DMS 273 (cell line): ENCODE data around the gene SIGLEC15.

Source experiments
- DNase-seq: peaks from one replicate; lab custom pipeline; 2025; ENCODE audit not compliant: unreplicated experiment; lab: John Stamatoyannopoulos, UW

Gene SIGLEC15

GRCh38 chr18:45874491-45875184 lies 49.2 kb downstream of the SIGLEC15 start:
- DNase-seq = no peak

- DNase-seq = no peak
Observed at GRCh38 chr18:45876161-45876560, 50.7 kb downstream of the SIGLEC15 start.

GRCh38 chr18:45877403-45877802 lies 51.9 kb downstream of the SIGLEC15 start:
- no peak for DNase-seq

GRCh38 chr18:45879681-45880655 lies 54.5 kb downstream of the SIGLEC15 start:
- peak; percentile 83 for DNase-seq

- no peak for DNase-seq
Observed at GRCh38 chr18:45880876-45881558, 55.5 kb downstream of the SIGLEC15 start.

- DNase-seq = no peak
Observed at GRCh38 chr18:45887585-45887984, 62.1 kb downstream of the SIGLEC15 start.

- DNase-seq = no peak
Observed at GRCh38 chr18:45889419-45890064, 64.1 kb downstream of the SIGLEC15 start.

- DNase-seq = no peak
Observed at GRCh38 chr18:45890606-45891005, 65.1 kb downstream of the SIGLEC15 start.

- no peak for DNase-seq
Observed at GRCh38 chr18:45891806-45892205, 66.3 kb downstream of the SIGLEC15 start.
